SH-SY5Y (cell line): ENCODE results near the gene YBX2.

Source experiments
- GATA2 ChIP-seq: IDR thresholded peaks from 2 replicates; pipeline ENCODE4 v1.6.1; 2011; ENCODE audit warnings: mild to moderate bottlenecking, low read depth, low read length
- GATA3 ChIP-seq: IDR thresholded peaks from 2 replicates; pipeline ENCODE4 v1.6.1; 2011; ENCODE audit warnings: low read depth, mild to moderate bottlenecking, low read length, moderate library complexity

DNA sequence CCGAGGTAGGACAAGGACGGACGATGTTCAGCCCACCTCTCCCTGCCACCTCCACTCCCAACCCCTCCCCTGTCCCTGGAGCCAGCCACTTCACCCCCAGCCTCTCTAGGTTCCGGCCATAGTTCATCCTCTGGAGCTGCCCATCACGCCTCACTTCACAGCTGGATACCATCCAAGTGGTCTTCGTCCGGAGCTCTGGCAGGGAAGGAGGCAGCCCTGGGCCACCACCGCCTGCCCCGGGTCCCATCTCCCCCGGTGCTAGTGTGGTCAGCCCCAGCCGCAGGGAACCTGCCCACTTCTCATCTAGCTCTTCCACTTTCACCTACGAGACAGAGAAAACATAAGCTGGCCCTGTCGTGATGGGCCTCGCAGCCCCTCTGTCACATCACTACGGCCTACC is 27.0 kb upstream of the YBX2 start:
- TF ChIP-seq GATA3, result no peak
- TF ChIP-seq GATA2, result no peak
